Measurements from ENCODE around the gene RHPN2.

Gene RHPN2

GRCh38 chr19:33075519-33075918 lies 10.8 kb upstream of the RHPN2 start:
- no peak overlapping the region for H3K4me2 ChIP-seq (ENCODE audit: low read length)
- no peaks in the 10 kb centered on the region for H3F3A ChIP-seq (ENCODE audit: control insufficient read depth, insufficient read depth)
- H3K27ac ChIP-seq (ENCODE audit: low read depth, low read length), result no peak overlapping the region

GRCh38 chr19:33071887-33072286 lies 7.2 kb upstream of the RHPN2 start:
- no peak overlapping the region for H3K4me3 ChIP-seq (ENCODE audit: low read length)
- H3K27ac ChIP-seq (ENCODE audit: low read depth, low read length), result no peak overlapping the region
- 0 out of 2 replicates have a peak, but pooled peaks cover 3% of the 10 kb centered on the region for H3K27me3 ChIP-seq (ENCODE audit: control insufficient read depth, low read length)
- no peaks in the 10 kb centered on the region for H3K9me2 ChIP-seq (replicated peaks; ENCODE audit: control insufficient read depth, low read length)
- H3F3A ChIP-seq (ENCODE audit: control insufficient read depth, insufficient read depth), result no peaks in the 10 kb centered on the region
- H3K36me3 ChIP-seq (ENCODE audit: control insufficient read depth, low read length), result no peaks in the 10 kb centered on the region
- H3K4me1 ChIP-seq (ENCODE audit: control insufficient read depth, low read length), result no peaks in the 10 kb centered on the region
- H3K4me2 ChIP-seq (ENCODE audit: low read length), result no peak overlapping the region
- no peaks in the 10 kb centered on the region for H3K79me2 ChIP-seq (ENCODE audit: control insufficient read depth, low read length)
- TF ChIP-seq CTCF (IDR thresholded peaks at IDR 0.05; ENCODE audit: low read depth, low read length, poor library complexity, severe bottlenecking) (no peak), EZH2phosphoT487 (IDR thresholded peaks at IDR 0.05; ENCODE audit: borderline replicate concordance, low read length) (no peak)
- H4K20me1 ChIP-seq (ENCODE audit: control insufficient read depth, insufficient read depth, low read depth, low read length), result no peaks in the 10 kb centered on the region
- no peaks in the 10 kb centered on the region for H3K9me3 ChIP-seq (ENCODE audit: control insufficient read depth, insufficient read depth, low read length)

More at GRCh38 chr19:33075519-33075918, 10.8 kb upstream of the RHPN2 start:
- H3K79me2 ChIP-seq (ENCODE audit: control insufficient read depth, low read length), result no peaks in the 10 kb centered on the region
- TF ChIP-seq EZH2phosphoT487 (IDR thresholded peaks at IDR 0.05; ENCODE audit: borderline replicate concordance, low read length) (no peak), CTCF (IDR thresholded peaks at IDR 0.05; ENCODE audit: low read depth, low read length, poor library complexity, severe bottlenecking) (no peak)
- no peaks in the 10 kb centered on the region for H4K20me1 ChIP-seq (ENCODE audit: control insufficient read depth, insufficient read depth, low read depth, low read length)
- no peaks in the 10 kb centered on the region for H3K9me3 ChIP-seq (ENCODE audit: control insufficient read depth, insufficient read depth, low read length)
- H3K4me3 ChIP-seq (ENCODE audit: low read length), result no peak overlapping the region
- no peaks in the 10 kb centered on the region for H3K4me1 ChIP-seq (ENCODE audit: control insufficient read depth, low read length)
- H3K36me3 ChIP-seq (ENCODE audit: control insufficient read depth, low read length), result no peaks in the 10 kb centered on the region
- H3K27me3 ChIP-seq (ENCODE audit: control insufficient read depth, low read length), result no peaks in the 10 kb centered on the region
- no peaks in the 10 kb centered on the region for H3K9me2 ChIP-seq (replicated peaks; ENCODE audit: control insufficient read depth, low read length)

DNA sequence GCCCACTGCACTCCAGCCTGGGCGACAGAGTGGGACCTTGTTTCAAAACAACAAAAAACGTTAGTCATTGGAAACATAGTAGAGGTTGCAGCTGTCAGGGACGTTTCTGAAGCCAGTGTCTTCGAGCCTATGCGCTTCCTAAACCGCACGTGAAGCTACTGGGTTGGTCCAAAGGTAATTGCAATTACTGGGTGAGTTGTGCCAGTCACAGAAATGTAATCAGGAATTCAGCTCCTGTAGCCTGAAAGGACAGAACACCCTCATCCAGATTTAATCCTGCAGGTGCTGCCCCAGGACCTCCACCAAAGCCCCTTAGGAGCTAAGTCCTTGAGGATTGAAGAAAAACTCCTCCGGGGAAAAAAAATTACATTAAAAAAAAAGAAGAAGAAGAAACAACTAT lies 2.4 kb upstream of the RHPN2 start:
- no peaks in the 10 kb centered on the region for H3K36me3 ChIP-seq (ENCODE audit: control insufficient read depth, low read length)
- H3K9me3 ChIP-seq (ENCODE audit: control insufficient read depth, insufficient read depth, low read length), result no peaks in the 10 kb centered on the region
- H3K4me2 ChIP-seq (ENCODE audit: low read length), result no peak overlapping the region
- 0 out of 2 replicates have a peak, but pooled peaks cover 4% of the 10 kb centered on the region for H4K20me1 ChIP-seq (ENCODE audit: control insufficient read depth, insufficient read depth, low read depth, low read length)
- no peak overlapping the region for H3K4me3 ChIP-seq (ENCODE audit: low read length)
- TF ChIP-seq CTCF (IDR thresholded peaks at IDR 0.05; ENCODE audit: low read depth, low read length, poor library complexity, severe bottlenecking), result no peak
- TF ChIP-seq EZH2phosphoT487 (IDR thresholded peaks at IDR 0.05; ENCODE audit: borderline replicate concordance, low read length), result no peak
- H3K79me2 ChIP-seq (ENCODE audit: control insufficient read depth, low read length), result peaks cover 14% of the 10 kb centered on the region
- H3K27ac ChIP-seq (ENCODE audit: low read depth, low read length), result no peak overlapping the region
- H3K27me3 ChIP-seq (ENCODE audit: control insufficient read depth, low read length), result 0 out of 2 replicates have a peak, but pooled peaks cover 3% of the 10 kb centered on the region
- H3K4me1 ChIP-seq (ENCODE audit: control insufficient read depth, low read length), result peaks cover 19% of the 10 kb centered on the region
- no peaks in the 10 kb centered on the region for H3K9me2 ChIP-seq (replicated peaks; ENCODE audit: control insufficient read depth, low read length)
- H3F3A ChIP-seq (ENCODE audit: control insufficient read depth, insufficient read depth), result no peaks in the 10 kb centered on the region; the same call in 1 of the 2 replicates
